ENCODE data around the gene DNAJB8.

The DNAJB8 gene

DNA sequence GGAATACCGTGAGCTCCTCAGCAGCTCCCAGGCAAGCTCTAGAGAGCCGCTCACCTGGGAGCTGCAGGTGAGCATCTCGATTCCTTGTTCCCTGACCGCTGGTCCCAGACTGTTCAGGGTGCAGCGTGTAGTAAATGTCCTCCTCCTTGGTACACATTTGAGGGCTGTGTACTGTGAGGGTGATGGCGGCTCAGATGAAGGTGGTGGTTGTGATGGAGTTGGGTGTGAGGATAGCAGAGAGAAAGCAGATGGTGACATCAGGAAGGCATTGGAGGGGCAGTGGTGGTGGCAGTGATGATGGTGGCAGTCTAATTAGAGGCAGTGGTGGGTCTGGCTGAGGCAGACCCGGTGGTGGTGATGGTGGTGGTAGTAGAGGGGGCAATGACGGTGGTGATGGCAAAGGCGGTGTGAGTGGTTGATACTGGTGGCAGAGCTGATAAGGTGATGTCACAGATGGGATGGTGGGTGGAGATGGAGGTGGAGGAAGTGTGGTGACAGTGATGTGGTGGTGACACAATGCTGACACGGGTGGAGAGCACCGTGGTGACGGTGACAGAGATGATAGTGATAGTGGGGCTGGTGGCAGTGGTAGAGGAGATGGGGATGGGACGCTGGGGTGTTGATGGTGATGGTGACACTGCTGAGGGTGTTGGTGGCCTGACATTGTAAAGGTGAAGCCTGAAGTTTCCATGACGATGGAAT, at the start of gene DNAJB8:
Gene DNAJB8 (minus strand): TSS at position 51 of the 702 bp plus-strand sequence. CDS start 3,645 bp downstream, outside the sequence.
- H3K27me3 Mint-ChIP-seq: peaks cover 27% of the 10 kb centered on the region
- H3K9me3 Mint-ChIP-seq: no peaks in the 10 kb centered on the region
- H3K27ac Mint-ChIP-seq: no peak within 1 kb of the TSS
- no peaks in the 10 kb centered on the region for H3K4me1 Mint-ChIP-seq (ENCODE audit: low read depth)
- intact Hi-C loops (cut with micrococcal nuclease): no loop called here
- H3K36me3 Mint-ChIP-seq (ENCODE audit: low read depth): no peaks in the 10 kb centered on the region
- no peak within 1 kb of the TSS for H3K4me3 Mint-ChIP-seq

DNA sequence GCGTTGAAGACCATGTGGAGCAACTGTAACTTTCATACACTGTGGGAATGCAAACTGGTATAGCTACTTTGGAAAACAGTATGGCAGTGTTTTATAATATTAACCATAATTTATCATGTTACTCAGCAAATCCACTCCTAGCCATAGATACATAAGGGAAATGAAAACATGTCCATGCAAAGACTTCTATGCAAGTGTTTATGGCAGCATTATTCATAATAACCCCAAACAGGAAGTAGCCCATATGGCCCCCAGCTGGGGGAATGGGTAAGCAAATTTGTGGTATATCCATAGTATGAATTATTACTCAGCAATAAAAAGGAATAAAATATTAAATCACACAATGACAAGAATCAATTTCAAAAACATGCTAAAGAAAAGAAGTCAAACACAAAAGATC, 49.3 kb upstream of the DNAJB8 start:
- no peaks in the 10 kb centered on the region for H3K36me3 Mint-ChIP-seq (ENCODE audit: low read depth)
- peaks cover 13% of the 10 kb centered on the region for H3K9me3 Mint-ChIP-seq
- intact Hi-C loops (cut with micrococcal nuclease): no loop called here
- peaks cover 6% of the 10 kb centered on the region for H3K4me1 Mint-ChIP-seq (ENCODE audit: low read depth)
- H3K4me3 Mint-ChIP-seq: no peak overlapping the region
- no peak overlapping the region for H3K27ac Mint-ChIP-seq
- peaks cover 2% of the 10 kb centered on the region for H3K27me3 Mint-ChIP-seq

DNA sequence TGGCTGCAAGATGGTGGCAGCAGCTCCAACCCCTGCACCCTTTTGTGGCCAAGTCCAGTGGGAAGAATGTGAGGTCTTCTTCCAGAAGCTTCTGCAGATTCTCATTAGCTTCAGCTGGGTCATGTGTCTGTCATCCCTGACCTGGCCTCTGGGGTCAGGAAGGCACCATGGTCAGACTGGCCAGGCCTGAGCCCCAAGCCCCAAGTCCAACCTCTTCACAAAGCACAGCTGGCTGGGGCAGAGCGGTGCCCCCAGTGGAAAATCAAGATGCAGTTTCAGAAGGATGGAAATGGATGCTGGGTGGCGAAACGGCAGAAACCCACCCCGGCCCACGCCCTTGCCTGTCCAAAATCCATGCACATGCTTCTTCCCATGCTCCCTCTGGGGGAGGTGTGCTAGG, 42.2 kb upstream of the DNAJB8 start:
- no peak overlapping the region for H3K27ac Mint-ChIP-seq
- H3K4me3 Mint-ChIP-seq: no peak overlapping the region
- H3K36me3 Mint-ChIP-seq (ENCODE audit: low read depth): no peaks in the 10 kb centered on the region
- H3K9me3 Mint-ChIP-seq: peaks cover 14% of the 10 kb centered on the region
- no peaks in the 10 kb centered on the region for H3K4me1 Mint-ChIP-seq (ENCODE audit: low read depth)
- intact Hi-C loops (cut with micrococcal nuclease): no loop called here
- peaks cover 10% of the 10 kb centered on the region for H3K27me3 Mint-ChIP-seq

DNA sequence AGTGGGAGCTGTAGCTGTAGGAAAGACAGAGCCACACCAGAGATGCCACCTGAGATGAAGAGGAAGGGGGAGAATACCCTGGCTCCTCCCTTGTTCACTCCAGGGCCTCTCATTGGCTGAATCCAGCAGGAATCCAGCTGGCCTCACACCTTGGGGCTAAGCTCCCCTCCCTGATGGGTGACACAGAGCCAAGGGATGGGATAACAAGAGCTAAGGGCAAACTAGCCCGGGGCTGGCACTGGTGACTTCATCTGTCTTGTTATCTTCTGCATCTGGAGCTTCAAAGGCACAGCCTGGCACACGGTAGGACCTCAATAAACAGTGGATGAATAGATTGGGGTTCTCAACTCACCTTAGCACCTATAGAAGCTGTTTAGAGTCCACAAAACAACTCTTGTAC, 40.1 kb upstream of the DNAJB8 start:
- Mint-ChIP-seq H3K27me3 (peaks cover 7% of the 10 kb centered on the region), H3K4me3 (no peak overlapping the region), H3K27ac (no peak overlapping the region)

DNA sequence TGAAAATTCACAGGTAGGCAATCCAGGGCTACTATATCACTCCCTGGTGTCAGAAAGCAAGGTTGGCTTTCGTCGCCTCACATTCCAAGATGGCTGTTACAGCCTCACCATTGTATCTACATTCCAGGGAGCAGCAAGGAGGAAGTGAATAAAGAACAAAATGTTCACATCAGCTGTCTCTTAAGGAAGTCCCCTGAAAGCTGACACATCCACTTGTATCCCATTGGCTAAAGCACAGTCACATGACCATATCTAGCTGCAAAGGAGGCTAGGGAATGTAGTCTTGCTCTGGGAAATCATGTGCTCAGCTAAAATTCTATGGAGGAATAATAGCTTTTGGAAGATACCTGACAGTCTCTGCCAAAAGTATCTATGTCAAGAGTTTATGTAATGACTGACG, 39.1 kb upstream of the DNAJB8 start:
- peaks cover 7% of the 10 kb centered on the region for H3K27me3 Mint-ChIP-seq
- no peaks in the 10 kb centered on the region for H3K4me1 Mint-ChIP-seq (ENCODE audit: low read depth)
- intact Hi-C loops (cut with micrococcal nuclease): no loop called here
- H3K9me3 Mint-ChIP-seq: peaks cover 9% of the 10 kb centered on the region
- H3K4me3 Mint-ChIP-seq: no peak overlapping the region
- H3K36me3 Mint-ChIP-seq (ENCODE audit: low read depth): no peaks in the 10 kb centered on the region
- H3K27ac Mint-ChIP-seq: no peak overlapping the region

More for the DNA sequence above, 40.1 kb upstream of the DNAJB8 start:
- Mint-ChIP-seq H3K36me3 (ENCODE audit: low read depth) (no peaks in the 10 kb centered on the region), H3K4me1 (ENCODE audit: low read depth) (no peaks in the 10 kb centered on the region), H3K9me3 (peaks cover 9% of the 10 kb centered on the region)
- intact Hi-C loops (cut with micrococcal nuclease): no loop called here

DNA sequence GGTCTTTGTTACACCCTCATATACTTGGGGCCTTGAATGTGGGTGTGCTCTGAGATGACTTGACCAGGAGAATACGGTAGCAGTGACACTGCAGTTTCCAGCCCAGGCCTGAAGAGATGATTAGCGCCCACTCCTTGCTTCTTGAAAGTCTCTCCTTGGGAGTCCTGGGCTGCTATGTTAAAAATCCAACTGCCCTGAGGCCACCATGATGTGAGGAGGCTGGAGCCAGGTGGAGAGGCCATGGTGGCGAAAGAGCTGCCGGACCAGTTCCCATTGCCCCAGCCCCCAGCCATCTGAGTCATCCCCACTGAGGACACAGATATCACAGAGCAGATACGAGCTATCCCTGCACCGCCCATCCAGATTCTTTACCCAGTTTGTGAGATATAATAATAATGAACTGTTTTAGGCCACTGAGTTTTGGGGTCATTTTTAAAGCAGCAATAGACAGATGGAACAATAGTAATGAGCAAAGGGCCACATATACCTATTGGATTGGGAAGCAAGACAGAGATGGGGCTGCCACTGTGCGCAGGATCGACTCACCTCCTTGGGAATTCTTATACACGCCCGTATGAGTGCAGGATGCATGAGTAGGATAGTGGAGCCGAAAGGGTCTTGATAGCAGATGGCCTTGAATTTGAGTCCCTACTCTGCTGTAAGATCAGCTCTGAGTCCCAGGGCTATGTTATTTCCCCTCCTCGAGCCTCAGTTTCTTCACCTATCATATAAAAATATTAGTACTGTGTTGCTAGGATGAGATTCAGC, 38.5 kb upstream of the DNAJB8 start:
- Mint-ChIP-seq H3K27me3 (peaks cover 6% of the 10 kb centered on the region), H3K36me3 (ENCODE audit: low read depth) (no peaks in the 10 kb centered on the region), H3K4me3 (no peak overlapping the region), H3K4me1 (ENCODE audit: low read depth) (no peaks in the 10 kb centered on the region), H3K9me3 (peaks cover 9% of the 10 kb centered on the region), H3K27ac (no peak overlapping the region)
- intact Hi-C loops (cut with micrococcal nuclease): no loop called here

DNA sequence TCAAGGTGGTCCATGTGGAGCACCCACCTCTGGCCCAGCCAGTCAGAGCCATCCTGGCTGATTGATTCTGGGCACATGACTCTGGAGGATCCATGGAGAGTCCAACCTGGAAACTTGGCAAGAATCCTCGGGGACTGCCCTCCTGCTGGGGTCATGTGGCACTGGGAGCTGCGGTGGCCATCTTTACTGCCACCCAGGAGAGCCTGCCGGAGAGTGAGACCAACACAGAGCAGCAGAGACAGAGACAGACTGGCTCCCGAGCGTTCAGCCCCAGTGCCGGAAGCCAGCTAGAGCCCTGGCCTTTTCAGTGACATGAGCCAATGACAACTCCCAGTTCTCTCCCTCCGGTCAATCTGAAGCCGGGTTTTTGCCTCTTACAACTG, 37.8 kb upstream of the DNAJB8 start:
- Mint-ChIP-seq H3K4me1 (ENCODE audit: low read depth) (no peaks in the 10 kb centered on the region), H3K9me3 (peaks cover 9% of the 10 kb centered on the region), H3K4me3 (no peak overlapping the region), H3K27ac (no peak overlapping the region), H3K36me3 (ENCODE audit: low read depth) (no peaks in the 10 kb centered on the region), H3K27me3 (peaks cover 9% of the 10 kb centered on the region)
- intact Hi-C loops (cut with micrococcal nuclease): no loop called here

DNA sequence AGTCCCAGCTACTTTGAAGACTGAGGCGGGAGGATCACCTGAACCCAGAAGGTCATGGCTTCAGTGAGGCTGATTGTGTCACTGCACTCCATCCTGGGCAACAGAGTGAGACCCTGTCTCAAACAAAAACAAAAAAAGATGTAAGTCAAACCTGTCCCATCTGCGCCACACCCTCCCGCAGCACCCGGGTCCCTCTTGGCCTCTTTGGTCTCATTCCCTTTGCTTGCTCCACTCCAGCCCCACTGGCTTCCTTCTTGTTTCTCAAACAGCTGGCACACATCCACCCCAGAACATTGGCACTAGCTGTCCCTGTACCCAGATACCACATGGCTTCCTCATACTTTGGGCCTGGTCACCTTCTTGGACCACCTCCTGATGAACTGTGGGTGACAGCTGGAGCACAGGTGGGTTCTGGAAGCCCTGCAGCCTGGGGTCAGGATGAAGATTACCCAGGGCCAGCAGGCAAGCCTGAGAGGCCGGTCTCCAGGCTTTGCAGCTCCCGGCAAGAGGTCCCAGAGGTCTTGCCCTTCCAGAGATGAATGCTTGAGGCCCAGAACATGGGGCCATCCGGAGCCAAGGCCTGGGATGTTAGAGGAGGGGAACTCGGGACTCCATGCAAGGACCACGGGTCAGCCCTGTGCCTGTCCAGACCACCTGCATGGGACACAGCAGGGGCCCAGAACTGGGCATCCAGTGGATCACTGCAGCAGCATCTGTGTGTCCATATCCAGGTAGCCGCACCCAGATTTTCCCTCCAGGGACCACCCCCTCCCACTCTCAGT, 37.3 kb upstream of the DNAJB8 start:
- Mint-ChIP-seq H3K36me3 (ENCODE audit: low read depth) (no peaks in the 10 kb centered on the region), H3K27me3 (peaks cover 10% of the 10 kb centered on the region), H3K9me3 (peaks cover 9% of the 10 kb centered on the region), H3K4me1 (ENCODE audit: low read depth) (no peaks in the 10 kb centered on the region), H3K27ac (no peak overlapping the region), H3K4me3 (no peak overlapping the region)
- intact Hi-C loops (cut with micrococcal nuclease): no loop called here

DNA sequence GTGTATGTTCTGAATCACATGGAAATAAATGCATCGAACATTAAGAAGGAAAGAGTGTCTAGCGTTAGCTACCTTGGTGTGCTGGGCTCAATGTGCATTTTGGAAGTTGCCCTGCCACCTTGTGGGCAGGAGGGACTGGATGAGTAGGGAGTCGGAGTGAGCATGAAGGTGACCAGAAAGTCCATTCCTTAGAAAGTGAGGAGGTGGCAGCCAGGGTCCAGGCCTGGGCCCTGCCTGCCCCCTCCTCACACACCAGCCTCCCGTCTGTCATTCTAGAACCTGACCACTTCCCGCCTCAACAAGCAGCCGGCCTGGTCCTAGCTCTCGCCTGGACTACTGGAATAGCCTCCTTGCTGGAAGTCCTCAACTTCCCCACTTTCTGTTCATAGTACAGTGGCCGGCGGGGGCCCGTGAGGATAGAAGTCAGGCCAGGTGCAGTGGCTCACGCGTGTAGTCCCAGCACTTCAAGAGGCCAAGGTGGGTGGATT, 36.5 kb upstream of the DNAJB8 start:
- H3K9me3 Mint-ChIP-seq: peaks cover 9% of the 10 kb centered on the region
- H3K4me1 Mint-ChIP-seq (ENCODE audit: low read depth): peaks cover 5% of the 10 kb centered on the region
- no peaks in the 10 kb centered on the region for H3K36me3 Mint-ChIP-seq (ENCODE audit: low read depth)
- H3K27me3 Mint-ChIP-seq: peaks cover 17% of the 10 kb centered on the region
- H3K4me3 Mint-ChIP-seq: no peak overlapping the region
- no peak overlapping the region for H3K27ac Mint-ChIP-seq
- intact Hi-C loops (cut with micrococcal nuclease): no loop called here

DNA sequence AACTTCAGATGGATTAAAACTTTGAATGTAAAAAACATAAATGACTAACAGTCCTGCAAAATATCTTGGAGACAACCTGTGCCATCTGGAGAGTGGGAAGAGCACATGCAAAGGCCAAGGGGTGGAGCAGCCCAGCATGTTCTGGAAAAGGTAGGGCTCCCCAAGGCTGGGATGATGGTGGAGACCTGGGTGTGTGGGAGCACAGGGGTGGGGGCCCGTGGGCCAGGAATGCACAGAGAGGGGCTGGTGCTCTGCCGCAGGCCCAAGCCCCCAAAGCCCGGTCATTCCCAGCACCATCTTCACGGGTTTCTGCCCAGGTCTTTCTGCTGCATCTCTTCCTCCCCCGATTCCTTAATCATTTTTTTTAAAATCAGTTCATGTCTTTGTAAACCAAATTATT, 36.0 kb upstream of the DNAJB8 start:
- H3K36me3 Mint-ChIP-seq (ENCODE audit: low read depth): no peaks in the 10 kb centered on the region
- peaks cover 20% of the 10 kb centered on the region for H3K27me3 Mint-ChIP-seq
- peaks cover 9% of the 10 kb centered on the region for H3K9me3 Mint-ChIP-seq
- intact Hi-C loops (cut with micrococcal nuclease): no loop called here
- H3K4me1 Mint-ChIP-seq (ENCODE audit: low read depth): peaks cover 7% of the 10 kb centered on the region
- H3K4me3 Mint-ChIP-seq: no peak overlapping the region
- H3K27ac Mint-ChIP-seq: no peak overlapping the region

DNA sequence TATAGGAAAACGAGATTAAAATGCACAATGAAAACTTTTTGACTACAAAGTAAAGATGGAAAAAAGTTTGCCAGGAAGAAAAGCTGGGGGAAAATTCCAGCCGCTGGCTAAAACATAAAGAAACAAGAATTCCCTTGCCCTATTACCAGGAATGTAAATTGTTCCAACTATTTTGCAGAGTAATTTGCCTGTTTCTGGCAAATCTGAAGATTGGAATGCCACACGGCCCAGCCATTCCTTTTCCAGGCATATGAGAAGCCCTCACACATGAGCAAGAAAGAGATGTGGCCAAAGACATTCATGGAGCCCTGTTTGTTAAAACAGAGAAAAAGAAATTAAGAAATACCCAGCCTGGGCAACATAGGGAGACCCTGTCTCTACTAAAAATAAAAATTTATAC, 34.7 kb upstream of the DNAJB8 start:
- no peak overlapping the region for H3K27ac Mint-ChIP-seq
- H3K27me3 Mint-ChIP-seq: peaks cover 30% of the 10 kb centered on the region
- H3K9me3 Mint-ChIP-seq: peaks cover 6% of the 10 kb centered on the region

DNA sequence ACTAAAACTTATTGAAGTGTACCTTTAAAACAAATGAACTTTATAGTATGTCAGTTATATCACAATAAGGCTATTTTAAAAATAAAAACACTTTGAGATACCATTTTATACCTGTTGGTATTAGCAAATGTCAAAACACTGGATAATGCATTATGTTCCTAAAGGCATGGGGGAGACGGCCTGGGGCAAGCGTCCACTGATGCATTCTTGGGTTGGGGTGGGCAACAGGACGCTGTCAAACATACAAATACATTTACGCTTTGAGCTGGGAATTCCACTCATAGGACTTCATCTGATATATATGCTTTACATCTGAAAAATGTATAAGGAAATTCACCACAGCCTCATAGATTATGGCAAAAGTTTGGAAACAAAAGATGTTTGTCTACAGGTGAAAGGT, 33.9 kb upstream of the DNAJB8 start:
- Mint-ChIP-seq H3K27ac (no peak overlapping the region), H3K4me1 (ENCODE audit: low read depth) (peaks cover 15% of the 10 kb centered on the region), H3K27me3 (peaks cover 37% of the 10 kb centered on the region), H3K4me3 (no peak overlapping the region), H3K36me3 (ENCODE audit: low read depth) (no peaks in the 10 kb centered on the region), H3K9me3 (no peaks in the 10 kb centered on the region)
- intact Hi-C loops (cut with micrococcal nuclease): no loop called here

More for the DNA sequence above, 34.7 kb upstream of the DNAJB8 start:
- intact Hi-C loops (cut with micrococcal nuclease): no loop called here
- Mint-ChIP-seq H3K4me3 (no peak overlapping the region), H3K36me3 (ENCODE audit: low read depth) (no peaks in the 10 kb centered on the region), H3K4me1 (ENCODE audit: low read depth) (peaks cover 15% of the 10 kb centered on the region)

DNA sequence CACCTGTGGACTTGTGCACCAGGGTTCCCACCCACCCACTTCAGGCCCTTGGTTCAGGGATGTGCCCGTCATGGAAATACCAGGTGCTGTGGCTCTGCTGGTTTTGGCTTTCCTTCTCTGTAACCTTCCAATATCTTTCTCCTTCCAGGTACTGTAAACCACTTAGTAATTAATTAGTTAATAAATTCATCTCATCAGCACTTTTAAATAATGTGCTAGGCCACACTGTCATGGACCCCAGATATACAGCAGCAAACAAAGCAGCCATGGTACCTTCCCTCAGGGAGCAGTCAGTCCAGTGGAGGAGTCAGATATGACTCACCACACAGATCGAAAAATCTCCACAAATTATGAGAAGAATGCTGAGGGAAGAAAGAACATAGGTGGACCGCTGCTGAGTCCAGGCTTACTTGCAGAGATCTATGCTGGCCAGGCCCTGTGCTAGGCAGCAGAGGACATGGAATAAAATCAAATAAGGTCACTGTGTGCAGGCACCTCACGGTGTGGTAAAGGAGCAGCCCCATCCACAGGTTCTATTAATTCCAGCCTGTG, 33.1 kb upstream of the DNAJB8 start:
- peaks cover 15% of the 10 kb centered on the region for H3K4me1 Mint-ChIP-seq (ENCODE audit: low read depth)
- no peaks in the 10 kb centered on the region for H3K36me3 Mint-ChIP-seq (ENCODE audit: low read depth)
- intact Hi-C loops (cut with micrococcal nuclease): loop anchor here (10.0 kb wide), 1 partner anchor 85 kb away; no protein-coding TSS in a partner anchor
- no peak overlapping the region for H3K4me3 Mint-ChIP-seq
- no peaks in the 10 kb centered on the region for H3K9me3 Mint-ChIP-seq
- no peak overlapping the region for H3K27ac Mint-ChIP-seq
- peaks cover 44% of the 10 kb centered on the region for H3K27me3 Mint-ChIP-seq

Data from dendritic cell treated with granulocyte-macrophage colony-stimulating factor and Interleukin-4, amounts not matched to agents 40 ng/mL and 50 ng/mL, for 4 days (primary cell).